ENCODE results near the gene ADGRV1.

Gene ADGRV1

GRCh38 chr5:91143840-91144239 lies 585.2 kb downstream of the ADGRV1 start:
- H3K27me3 ChIP-seq (replicated peaks; ENCODE audit: control insufficient read depth, insufficient read depth, low read length) = no peaks in the 10 kb centered on the region
- H3K36me3 ChIP-seq (ENCODE audit: control insufficient read depth, insufficient read depth, low read length) = no peaks in the 10 kb centered on the region
- TF ChIP-seq CTCF (IDR thresholded peaks at IDR 0.05; ENCODE audit: insufficient read depth, low read length, poor library complexity, severe bottlenecking) = no peak
- DNase-seq (ENCODE audit: extremely low read depth, insufficient read length) = no peak
- H3K4me3 ChIP-seq (replicated peaks; ENCODE audit: low read depth, low read length) = no peak overlapping the region

GRCh38 chr5:91144491-91145332 lies 586.1 kb downstream of the ADGRV1 start:
- Histone ChIP-seq H3K27me3 (replicated peaks; ENCODE audit: control insufficient read depth, insufficient read depth, low read length) (no peaks in the 10 kb centered on the region), H3K4me3 (replicated peaks; ENCODE audit: low read depth, low read length) (no peak overlapping the region), H3K36me3 (ENCODE audit: control insufficient read depth, insufficient read depth, low read length) (no peaks in the 10 kb centered on the region)
- no peak for TF ChIP-seq CTCF (IDR thresholded peaks at IDR 0.05; ENCODE audit: insufficient read depth, low read length, poor library complexity, severe bottlenecking)
- no peak for DNase-seq (ENCODE audit: extremely low read depth, insufficient read length)

GRCh38 chr5:91145333-91145620 lies 586.7 kb downstream of the ADGRV1 start:
- Histone ChIP-seq H3K27me3 (replicated peaks; ENCODE audit: control insufficient read depth, insufficient read depth, low read length) (no peaks in the 10 kb centered on the region), H3K4me3 (replicated peaks; ENCODE audit: low read depth, low read length) (no peak overlapping the region), H3K36me3 (ENCODE audit: control insufficient read depth, insufficient read depth, low read length) (no peaks in the 10 kb centered on the region)
- TF ChIP-seq CTCF (IDR thresholded peaks at IDR 0.05; ENCODE audit: insufficient read depth, low read length, poor library complexity, severe bottlenecking) = no peak
- no peak for DNase-seq (ENCODE audit: extremely low read depth, insufficient read length)

- no peak for TF ChIP-seq CTCF (IDR thresholded peaks at IDR 0.05; ENCODE audit: insufficient read depth, low read length, poor library complexity, severe bottlenecking)
- H3K36me3 ChIP-seq (ENCODE audit: control insufficient read depth, insufficient read depth, low read length) = no peaks in the 10 kb centered on the region
- DNase-seq (ENCODE audit: extremely low read depth, insufficient read length) = no peak
- H3K4me3 ChIP-seq (replicated peaks; ENCODE audit: low read depth, low read length) = no peak overlapping the region
- H3K27me3 ChIP-seq (replicated peaks; ENCODE audit: control insufficient read depth, insufficient read depth, low read length) = no peaks in the 10 kb centered on the region
These were observed 587.6 kb downstream of the ADGRV1 start for GRCh38 chr5:91146230-91146629.

- no peaks in the 10 kb centered on the region for H3K27me3 ChIP-seq (replicated peaks; ENCODE audit: control insufficient read depth, insufficient read depth, low read length)
- H3K36me3 ChIP-seq (ENCODE audit: control insufficient read depth, insufficient read depth, low read length) = no peaks in the 10 kb centered on the region
- no peak overlapping the region for H3K4me3 ChIP-seq (replicated peaks; ENCODE audit: low read depth, low read length)
- no peak for DNase-seq (ENCODE audit: extremely low read depth, insufficient read length)
- TF ChIP-seq CTCF (IDR thresholded peaks at IDR 0.05; ENCODE audit: insufficient read depth, low read length, poor library complexity, severe bottlenecking) = no peak
These were observed 588.5 kb downstream of the ADGRV1 start for GRCh38 chr5:91146905-91147600.

All from GM06990 (cell line).